Measurements from ENCODE around the gene MIS12.

The MIS12 gene

GRCh38 chr17:5536866-5537650 lies 50.7 kb downstream of the MIS12 start:
- DNase-seq, result no peak

GRCh38 chr17:5539286-5539685 lies 52.9 kb downstream of the MIS12 start:
- DNase-seq, result no peak

GRCh38 chr17:5540321-5540720 lies 54.0 kb downstream of the MIS12 start:
- DNase-seq, result no peak

All from AML-193 (cell line).